Common myeloid progenitor, CD34-positive (primary cell): ENCODE measurements around the gene OR2V1.
"Not testable (repeated sequence)": the region's sequence is repeated elsewhere in the genome, so short reads cannot be mapped to it uniquely, and the experiment has no call there.

ENCODE experiments used
- CTCF ChIA-PET: fragments of 350-600 bp; sonication (Branson Sonifier 250); formaldehyde crosslinking; loops from one replicate; lab custom pipeline; 2021; ENCODE audit warnings: antibody characterized with exemption; lab: Charles Lee
- POLR2A ChIA-PET: fragments of 350-600 bp; sonication (Branson Sonifier 250); formaldehyde crosslinking; loops from one replicate; lab custom pipeline; 2021; ENCODE audit warnings: antibody characterized with exemption; lab: Charles Lee
- DNase-seq, 3 donors: peaks; one replicate each; pipeline versions ENCODE4 v3.0.0 to v3.0.0-alpha.2; 2013
- H3K27ac ChIP-seq, 2 experiments: 1 replicate in 1 of 2; 2 replicates in 1 of 2; pipeline ENCODE4 v1.7.0; 2013; ENCODE audit warnings: inconsistent platforms in 2 of 2, low read length in 2 of 2, mild to moderate bottlenecking in 2 of 2, low read depth in 1 of 2, moderate library complexity in 1 of 2; ENCODE audit not compliant: severe bottlenecking in 2 of 2, insufficient read depth in 1 of 2, poor library complexity in 1 of 2
- H3K27me3 ChIP-seq, 5 experiments: replicated peaks in 2 of 5; 1 replicate in 3 of 5; 2 replicates in 2 of 5; pipeline versions ENCODE4 v1.6.1 to v1.7.0; 2013; ENCODE audit warnings: low read length in 4 of 5, mild to moderate bottlenecking in 2 of 5, moderate library complexity in 2 of 5, inconsistent platforms in 1 of 5; ENCODE audit not compliant: insufficient read depth in 5 of 5, control insufficient read depth in 4 of 5
- H3K36me3 ChIP-seq, 4 experiments: 1 replicate in 2 of 4; 2 replicates in 2 of 4; pipeline versions ENCODE4 v1.6.1 to v1.7.0; 2013; ENCODE audit warnings: low read length in 3 of 4, control low read depth in 1 of 4, mild to moderate bottlenecking in 1 of 4; ENCODE audit not compliant: control insufficient read depth in 4 of 4, insufficient read depth in 4 of 4
- H3K4me1 ChIP-seq, 4 experiments: 1 replicate in 3 of 4; 2 replicates in 1 of 4; pipeline versions ENCODE4 v1.6.1 to v1.7.1; 2013; ENCODE audit warnings: low read length in 3 of 4, mild to moderate bottlenecking in 3 of 4, control low read depth in 1 of 4, inconsistent platforms in 1 of 4, moderate library complexity in 1 of 4; ENCODE audit not compliant: control insufficient read depth in 4 of 4, insufficient read depth in 4 of 4; ENCODE audit errors: control extremely low read depth in 1 of 4
- H3K4me3 ChIP-seq, 7 experiments: 1 replicate in 4 of 7; 2 replicates in 3 of 7; pipeline versions ENCODE4 v1.5.1 to v1.7.0; 2013; ENCODE audit warnings: mild to moderate bottlenecking in 7 of 7, low read length in 6 of 7, moderate library complexity in 6 of 7, inconsistent platforms in 2 of 7, low read depth in 2 of 7, control low read depth in 1 of 7; ENCODE audit not compliant: insufficient read depth in 4 of 7, control insufficient read depth in 1 of 7; ENCODE audit errors: extremely low read depth in 1 of 7
- H3K9me3 ChIP-seq, 5 experiments: 1 replicate in 4 of 5; 2 replicates in 1 of 5; pipeline versions ENCODE4 v1.6.1 to v1.7.1; 2013; ENCODE audit warnings: low read length in 4 of 5, mild to moderate bottlenecking in 2 of 5, inconsistent platforms in 1 of 5, low read depth in 1 of 5, moderate library complexity in 1 of 5; ENCODE audit not compliant: control insufficient read depth in 4 of 5, insufficient read depth in 2 of 5; ENCODE audit errors: control extremely low read depth in 1 of 5
- WGBS: methylation state at CpG from one replicate; pipeline ENCODE4 v1.1.5; 2013; ENCODE audit not compliant: insufficient coverage; 5-methylcytosine and 5-hydroxymethylcytosine counted together

The OR2V1 gene

DNA sequence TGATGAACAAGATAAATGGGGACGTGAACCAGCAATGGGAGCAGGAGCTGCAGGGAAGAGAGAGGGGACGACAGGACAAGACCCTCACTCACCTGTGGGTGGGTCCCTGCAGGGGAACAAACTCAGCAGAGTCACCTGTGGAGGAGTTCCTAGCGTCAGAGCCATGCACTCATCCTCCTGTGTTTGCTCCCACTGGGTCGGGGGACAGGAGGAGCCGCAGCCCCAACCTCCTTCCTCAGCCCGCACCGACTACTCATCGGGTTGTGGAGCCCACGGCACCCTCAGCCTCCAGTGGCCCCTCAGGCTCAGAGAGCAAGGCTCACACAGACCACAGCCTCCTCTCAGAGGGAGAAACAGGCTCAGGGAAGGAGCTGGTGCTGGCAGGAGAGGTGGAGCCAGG, 888 bp downstream of the OR2V1 start:
- POLR2A ChIA-PET, H3K9me3 ChIP-seq, H3K4me1 ChIP-seq, H3K36me3 ChIP-seq, DNase-seq, H3K27ac ChIP-seq, H3K4me3 ChIP-seq, CTCF ChIA-PET: not testable (repeated sequence)
- WGBS, result 45% methylated on average over 4 of the region's 9 CpGs
- peaks cover 0 to 63% (median 2%) of the 10 kb centered on the region in 5 experiments for H3K27me3 ChIP-seq

GRCh38 chr5:181129601-181130000, 1.4 kb downstream of the OR2V1 start:
- POLR2A ChIA-PET, result no interaction called here

DNA sequence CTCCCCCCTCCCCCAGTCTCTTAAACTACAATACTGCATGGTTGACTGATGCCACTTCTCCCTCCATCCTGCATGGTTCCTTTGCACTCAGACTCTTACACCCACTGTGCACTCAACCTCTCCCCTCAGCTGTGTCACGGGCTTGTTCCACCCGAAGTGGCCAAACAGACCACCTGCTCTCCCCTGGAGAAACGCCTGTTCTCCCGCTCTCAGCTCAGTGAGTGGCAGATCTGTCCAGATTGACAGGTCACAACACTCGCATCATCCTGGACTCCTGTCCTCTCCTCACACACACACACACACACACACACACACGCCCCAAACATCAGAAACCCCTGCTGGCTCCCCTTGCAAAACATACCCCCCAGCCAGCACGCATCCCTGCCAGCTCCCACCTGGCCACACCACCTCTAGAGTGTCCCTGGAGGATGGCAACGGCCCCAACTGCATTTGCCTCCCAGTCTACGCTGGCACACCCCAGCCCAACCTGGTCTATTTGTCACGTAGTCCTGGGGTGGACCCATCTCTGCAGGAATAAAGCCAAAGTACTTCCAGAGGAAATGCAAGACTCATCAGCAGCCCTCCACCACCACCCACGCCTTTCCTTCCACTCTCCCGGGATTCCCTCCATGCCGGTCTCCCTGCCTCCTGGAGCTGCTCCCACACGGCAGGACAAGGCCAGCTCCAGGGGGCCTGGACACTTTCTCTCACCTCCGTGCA, 2.9 kb downstream of the OR2V1 start:
- CTCF ChIA-PET, result no interaction called here
- POLR2A ChIA-PET, result no interaction called here
- no peak for DNase-seq

More at GRCh38 chr5:181129601-181130000, 1.4 kb downstream of the OR2V1 start:
- Histone ChIP-seq H3K27me3 (peaks cover 0 to 64% (median 2%) of the 10 kb centered on the region in 5 experiments), H3K4me1 (no peaks in the 10 kb centered on the region), H3K9me3 (peaks cover 0 to 4% (median 0%) of the 10 kb centered on the region in 5 experiments), H3K36me3 (no peaks in the 10 kb centered on the region), H3K27ac (no peak overlapping the region), H3K4me3 (no peak overlapping the region)
- DNase-seq, result no peak
- CTCF ChIA-PET, result no interaction called here
- 37% methylated on average over 3 of the region's 7 CpGs for WGBS

GRCh38 chr5:181127456-181127855, 3.5 kb downstream of the OR2V1 start:
- H3K4me1 ChIP-seq, result no peaks in the 10 kb centered on the region
- H3K27me3 ChIP-seq, result peaks cover 2 to 73% (median 12%) of the 10 kb centered on the region in 5 experiments
- peaks cover 0 to 7% (median 1%) of the 10 kb centered on the region in 5 experiments for H3K9me3 ChIP-seq
- no peak overlapping the region for H3K27ac ChIP-seq
- H3K4me3 ChIP-seq, result no peak overlapping the region
- CTCF ChIA-PET, result no interaction called here
- H3K36me3 ChIP-seq, result no peaks in the 10 kb centered on the region
- POLR2A ChIA-PET, result no interaction called here
- no peak for DNase-seq
- 93% methylated on average over 8 of the region's 10 CpGs for WGBS

More for the DNA sequence above, 2.9 kb downstream of the OR2V1 start:
- H3K36me3 ChIP-seq, result no peaks in the 10 kb centered on the region
- H3K4me3 ChIP-seq, result no peak overlapping the region
- peaks cover 0 to 7% (median 1%) of the 10 kb centered on the region in 5 experiments for H3K9me3 ChIP-seq
- H3K27ac ChIP-seq, result no peak overlapping the region
- WGBS, result 86% methylated on average over 13 of the region's 15 CpGs
- H3K27me3 ChIP-seq, result peaks cover 0 to 71% (median 9%) of the 10 kb centered on the region in 5 experiments
- no peaks in the 10 kb centered on the region for H3K4me1 ChIP-seq

GRCh38 chr5:181126841-181127240, 4.1 kb downstream of the OR2V1 start:
- peaks cover 2 to 79% (median 18%) of the 10 kb centered on the region in 5 experiments for H3K27me3 ChIP-seq
- no peak for DNase-seq
- WGBS, result 80% methylated on average over 18 of the region's 18 CpGs
- no peaks in the 10 kb centered on the region for H3K4me1 ChIP-seq
- H3K9me3 ChIP-seq, result peaks cover 0 to 7% (median 1%) of the 10 kb centered on the region in 5 experiments
- ChIA-PET CTCF (no interaction called here), POLR2A (no interaction called here)
- H3K27ac ChIP-seq, result no peak overlapping the region
- H3K4me3 ChIP-seq, result no peak overlapping the region
- no peaks in the 10 kb centered on the region for H3K36me3 ChIP-seq

DNA sequence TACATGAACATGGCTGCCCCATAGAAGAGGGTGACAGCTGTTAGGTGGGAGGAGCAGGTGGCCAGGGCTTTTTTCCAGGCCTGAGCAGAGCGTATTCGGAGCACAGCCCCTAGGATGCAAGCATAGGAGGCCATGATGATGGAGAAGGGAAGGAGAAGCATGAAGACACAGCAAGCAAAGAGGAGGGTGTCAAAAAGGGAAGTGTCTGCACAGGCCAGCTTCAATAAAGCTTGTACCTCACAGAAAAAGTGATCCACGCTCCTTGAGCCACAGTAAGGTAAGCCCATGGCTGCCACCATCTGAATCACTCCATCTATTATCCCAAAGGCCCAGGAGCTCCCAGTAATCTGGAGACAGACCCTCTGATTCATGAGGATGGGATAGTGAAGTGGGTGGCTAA, 6.4 kb downstream of the OR2V1 start:
- WGBS, result 100% methylated on average over 2 of the region's 3 CpGs
- POLR2A ChIA-PET, result interaction anchor here (0.6 kb wide), 1 partner anchor 99 kb away, joined by 3 read pairs; no protein-coding TSS in a partner anchor
- no peak overlapping the region for H3K27ac ChIP-seq
- CTCF ChIA-PET, result no interaction called here
- H3K4me1 ChIP-seq, result no peaks in the 10 kb centered on the region
- peaks cover 0 to 7% (median 1%) of the 10 kb centered on the region in 5 experiments for H3K9me3 ChIP-seq
- peaks cover 4 to 81% (median 23%) of the 10 kb centered on the region in 5 experiments for H3K27me3 ChIP-seq
- no peaks in the 10 kb centered on the region for H3K36me3 ChIP-seq
- no peak overlapping the region for H3K4me3 ChIP-seq
- no peak for DNase-seq
